Caco-2 (cell line): ENCODE results near the gene THBS2. TPM values are rescaled to one million over a fixed set of nuclear protein-coding genes. Genes with fewer than 3 reads are reported as not detected.

Experiments
- Bru-seq: library from RNA; stranded (reverse); fragments of 400-500 nt; gene quantifications from one replicate; lab custom pipeline; 2021; lab: Mats Ljungman, UMichigan
- BruChase-seq, 2 experiments: library from RNA; stranded (reverse); fragments of 400-500 nt; gene quantifications; one replicate each; lab custom pipeline; 2021; lab: Mats Ljungman, UMichigan
- BruUV-seq: library from RNA; stranded (reverse); fragments of 400-500 nt; replicated peaks from 2 replicates; lab custom pipeline; 2021; lab: Mats Ljungman, UMichigan
- CTCF ChIA-PET: fragments of 300-600 bp; sonication (Branson Sonifier 250); formaldehyde crosslinking; loops from one replicate; lab custom pipeline; 2022; ENCODE audit warnings: antibody characterized with exemption; lab: Charles Lee
- POLR2A ChIA-PET: fragments of 300-600 bp; sonication (Branson Sonifier 250); formaldehyde crosslinking; loops from one replicate; lab custom pipeline; 2022; ENCODE audit warnings: antibody characterized with exemption; lab: Charles Lee
- DNase-seq, 2 experiments: peaks; one replicate each; pipeline versions ENCODE4 v3.0.0 to v3.0.0-alpha.2; 2020 to 2022
- H3K27me3 ChIP-seq: replicated peaks from 2 replicates; pipeline ENCODE4 v1.6.0; 2011; ENCODE audit warnings: low read length; ENCODE audit not compliant: control insufficient read depth, insufficient read depth
- H3K36me3 ChIP-seq: 2 replicates; pipeline ENCODE4 v1.5.1; 2011; ENCODE audit warnings: low read length; ENCODE audit not compliant: control insufficient read depth, insufficient read depth
- H3K4me1 ChIP-seq: fragments of 250-450 bp; sonication (Bioruptor Pico); 2 replicates; pipeline ENCODE4 v1.5.1; 2020; ENCODE audit warnings: mild to moderate bottlenecking
- H3K4me3 ChIP-seq: 2 replicates; pipeline ENCODE4 v1.5.1; 2011; ENCODE audit warnings: low read depth, mild to moderate bottlenecking, control low read depth, low read length
- H3K9me3 ChIP-seq: fragments of 250-450 bp; sonication (Bioruptor Pico); 2 replicates; pipeline ENCODE4 v1.5.1; 2020; ENCODE audit warnings: mild to moderate bottlenecking, moderate library complexity
- H3K27ac Mint-ChIP-seq: one replicate; pipeline ENCODE4 v1.8.0; 2022; ENCODE audit warnings: mixed read lengths; ENCODE audit not compliant: unreplicated experiment
- H3K27me3 Mint-ChIP-seq: one replicate; pipeline ENCODE4 v1.8.0; 2022; ENCODE audit warnings: mixed read lengths; ENCODE audit not compliant: insufficient read depth, unreplicated experiment
- H3K36me3 Mint-ChIP-seq: one replicate; pipeline ENCODE4 v1.8.0; 2022; ENCODE audit warnings: mild to moderate bottlenecking, mixed read lengths; ENCODE audit not compliant: insufficient read depth, unreplicated experiment
- H3K4me1 Mint-ChIP-seq: one replicate; pipeline ENCODE4 v1.8.0; 2022; ENCODE audit warnings: low read depth, mixed read lengths; ENCODE audit not compliant: unreplicated experiment
- H3K4me3 Mint-ChIP-seq: one replicate; pipeline ENCODE4 v1.8.0; 2022; ENCODE audit warnings: mild to moderate bottlenecking, moderate library complexity, mixed read lengths; ENCODE audit not compliant: unreplicated experiment
- H3K9me3 Mint-ChIP-seq: one replicate; pipeline ENCODE4 v1.8.0; 2022; ENCODE audit warnings: mixed read lengths; ENCODE audit not compliant: unreplicated experiment
- CTCF ChIP-seq, 2 experiments: fragments of 200-600 bp in 1 of 2; IDR thresholded peaks; 1 replicate in 1 of 2; 2 replicates in 1 of 2; pipeline versions ENCODE4 v1.5.1 to v1.8.0; 2011 to 2022; ENCODE audit warnings: antibody characterized with exemption in 1 of 2, control low read depth in 1 of 2, inconsistent platforms in 1 of 2, low read depth in 1 of 2, low read length in 1 of 2, mild to moderate bottlenecking in 1 of 2, moderate library complexity in 1 of 2; ENCODE audit not compliant: insufficient read depth in 1 of 2, severe bottlenecking in 1 of 2, unreplicated experiment in 1 of 2
- intact Hi-C: fragments of 100-400 bp; cut with micrococcal nuclease; formaldehyde crosslinking; loops from one replicate; pipeline ENCODE4 v1.10.0; 2022; ENCODE audit not compliant: unreplicated experiment
- long read RNA-seq: library from polyadenylated mRNA; stranded (forward); transcript quantifications from one replicate; pipeline ENCODE4 v2.0.0, GENCODE V29; 2022
- total RNA-seq: library from RNA; stranded (reverse); gene quantifications from 2 replicates; pipeline ENCODE4 v1.2.3, GENCODE V29; 2022

Gene THBS2
- total RNA-seq (0.07 TPM in 1 of 2 replicates, not detected in the other), Bru-seq, nascent RNA (percentile 4 among the genes with signal in this experiment), BruChase-seq, experiment 1, labeled RNA remaining after a 2-hour chase (percentile 6 among the genes with signal in this experiment), BruChase-seq, experiment 2, labeled RNA remaining after a 6-hour chase (percentile 8 among the genes with signal in this experiment)
- long read RNA-seq, result 0 reads

GRCh38 chr6:169253337-169254238, at the start of gene THBS2:
Gene THBS2, minus strand, starts transcription at chr6:169253846. Its CDS starts 3,062 bp downstream, at chr6:169250784.
- Histone ChIP-seq H3K9me3 (no peaks in the 10 kb centered on the region), H3K36me3 (no peaks in the 10 kb centered on the region), H3K4me3 (no peak within 1 kb of the TSS), H3K27me3 (no peaks in the 10 kb centered on the region), H3K4me1 (no peaks in the 10 kb centered on the region)
- Mint-ChIP-seq H3K9me3 (no peaks in the 10 kb centered on the region), H3K4me3 (peak within 1 kb of the TSS; percentile 37), H3K4me1 (no peaks in the 10 kb centered on the region), H3K27me3 (peaks cover 14% of the 10 kb centered on the region), H3K36me3 (no peaks in the 10 kb centered on the region), H3K27ac (no peak within 1 kb of the TSS)
- ChIA-PET POLR2A (no interaction called here), CTCF (no interaction called here)
- no TSS peak for BruUV-seq
- intact Hi-C loops, result no loop called here
- TF ChIP-seq CTCF (IDR thresholded peaks at IDR 0.05; ENCODE audit: insufficient read depth in 1 of 2, low read depth in 1 of 2, low read length in 1 of 2, severe bottlenecking in 1 of 2, unreplicated experiment in 1 of 2), result no peak
- peak in 1 of 2 experiments; percentile 3 for DNase-seq

GRCh38 chr6:169302716-169303115, 49.1 kb upstream of the THBS2 start:
- Mint-ChIP-seq H3K27me3 (peaks cover 2% of the 10 kb centered on the region), H3K27ac (no peak overlapping the region), H3K36me3 (no peaks in the 10 kb centered on the region), H3K9me3 (peaks cover 10% of the 10 kb centered on the region), H3K4me3 (no peak overlapping the region), H3K4me1 (no peaks in the 10 kb centered on the region)
- ChIA-PET CTCF (no interaction called here), POLR2A (no interaction called here)
- Histone ChIP-seq H3K27me3 (no peaks in the 10 kb centered on the region), H3K9me3 (no peaks in the 10 kb centered on the region; the same call in 1 of the 2 replicates), H3K4me3 (no peak overlapping the region), H3K4me1 (no peaks in the 10 kb centered on the region), H3K36me3 (no peaks in the 10 kb centered on the region)
- DNase-seq, result no peak
- intact Hi-C loops, result no loop called here
- TF ChIP-seq CTCF (IDR thresholded peaks at IDR 0.05; ENCODE audit: insufficient read depth in 1 of 2, low read depth in 1 of 2, low read length in 1 of 2, severe bottlenecking in 1 of 2, unreplicated experiment in 1 of 2), result no peak
- no TSS peak for BruUV-seq

- no TSS peak for BruUV-seq
- no peak for TF ChIP-seq CTCF (IDR thresholded peaks at IDR 0.05; ENCODE audit: insufficient read depth in 1 of 2, low read depth in 1 of 2, low read length in 1 of 2, severe bottlenecking in 1 of 2, unreplicated experiment in 1 of 2)
- Histone ChIP-seq H3K4me3 (no peak overlapping the region), H3K4me1 (no peaks in the 10 kb centered on the region), H3K9me3 (no peaks in the 10 kb centered on the region; the same call in 1 of the 2 replicates), H3K27me3 (no peaks in the 10 kb centered on the region), H3K36me3 (no peaks in the 10 kb centered on the region)
- intact Hi-C loops, result no loop called here
- H3K27ac Mint-ChIP-seq, result no peak overlapping the region
- H3K36me3 Mint-ChIP-seq, result no peaks in the 10 kb centered on the region
- H3K4me1 Mint-ChIP-seq, result no peaks in the 10 kb centered on the region
- POLR2A ChIA-PET, result no interaction called here
- peaks cover 2% of the 10 kb centered on the region for H3K27me3 Mint-ChIP-seq
- H3K9me3 Mint-ChIP-seq, result peaks cover 10% of the 10 kb centered on the region
- DNase-seq, result no peak
- H3K4me3 Mint-ChIP-seq, result no peak overlapping the region
- CTCF ChIA-PET, result no interaction called here
Measured at GRCh38 chr6:169302255-169302654, 48.6 kb upstream of the THBS2 start.
